SK-N-SH (cell line): ENCODE data around the gene RASGEF1C. TPM values are rescaled to one million over a fixed set of nuclear protein-coding genes. Genes with fewer than 3 reads are reported as not detected.

Experiments used
- CTCF ChIA-PET: fragments of 300-600, 350-600 bp; formaldehyde crosslinking; extraction: SDS; loops from one replicate; lab custom pipeline; 2021; lab: Yijun Ruan, JAX
- POLR2A ChIA-PET: fragments of 350-600 bp; sonication (Branson Sonifier 250); formaldehyde crosslinking; extraction: SDS; loops from one replicate; lab custom pipeline; 2020; ENCODE audit warnings: antibody characterized with exemption, inconsistent platforms; lab: Yijun Ruan, JAX
- DNase-seq: peaks from one replicate; pipeline ENCODE4 v3.0.0; 2012
- H2AFZ ChIP-seq: fragments of 200-600 bp; sonication (generic); 2 replicates; pipeline ENCODE4 v1.8.1; 2016; ENCODE audit warnings: antibody characterized with exemption, mild to moderate bottlenecking, low read depth
- H3F3A ChIP-seq: fragments of 200-600 bp; sonication (generic); replicated peaks from 2 replicates; pipeline ENCODE3; 2016; ENCODE audit warnings: antibody characterized with exemption, mild to moderate bottlenecking; ENCODE audit not compliant: insufficient read depth
- H3K27ac ChIP-seq, 2 experiments: fragments of 200-500 bp in 1 of 2; fragments of 200-600 bp in 1 of 2; sonication (Bioruptor generic) in 1 of 2; sonication (generic), shearing (Covaris generic) in 1 of 2; 2 replicates each; pipeline versions ENCODE4 v1.5.1 to v1.6.1; 2014 to 2016; ENCODE audit warnings: low read depth in 2 of 2, inconsistent platforms in 1 of 2, low read length in 1 of 2, mild to moderate bottlenecking in 1 of 2, mixed read lengths in 1 of 2
- H3K27me3 ChIP-seq: fragments of 200-600 bp; sonication (generic), shearing (Covaris generic); 2 replicates; pipeline ENCODE4 v1.6.1; 2016; ENCODE audit warnings: mixed run types; ENCODE audit not compliant: insufficient read depth
- H3K36me3 ChIP-seq, 2 experiments: fragments of 200-500 bp in 1 of 2; fragments of 200-600 bp in 1 of 2; sonication (Bioruptor generic) in 1 of 2; sonication (generic) in 1 of 2; replicated peaks in 1 of 2; 2 replicates each; pipeline versions ENCODE3 to v1.5.1; 2014 to 2016; ENCODE audit warnings: low read length in 1 of 2, mild to moderate bottlenecking in 1 of 2; ENCODE audit not compliant: insufficient read depth in 2 of 2, control insufficient read depth in 1 of 2
- H3K4me1 ChIP-seq, 2 experiments: fragments of 200-500 bp in 1 of 2; fragments of 200-600 bp in 1 of 2; sonication (Bioruptor generic) in 1 of 2; sonication (generic), shearing (Covaris generic) in 1 of 2; 2 replicates each; pipeline versions ENCODE4 v1.5.1 to v1.6.1; 2014 to 2016; ENCODE audit warnings: low read depth in 1 of 2, low read length in 1 of 2, mixed run types in 1 of 2; ENCODE audit not compliant: insufficient read depth in 2 of 2, control insufficient read depth in 1 of 2
- H3K4me2 ChIP-seq: fragments of 200-600 bp; sonication (generic), shearing (Covaris generic); 2 replicates; pipeline ENCODE4 v1.6.1; 2017; ENCODE audit warnings: mixed run types
- H3K4me3 ChIP-seq, 2 experiments: fragments of 200-500 bp in 1 of 2; fragments of 200-600 bp in 1 of 2; sonication (Bioruptor generic) in 1 of 2; sonication (generic), shearing (Covaris generic) in 1 of 2; 2 replicates each; pipeline versions ENCODE4 v1.5.1 to v1.8.1; 2014 to 2016; ENCODE audit warnings: low read depth in 2 of 2, inconsistent platforms in 1 of 2, low read length in 1 of 2, mild to moderate bottlenecking in 1 of 2, mixed read lengths in 1 of 2, moderate library complexity in 1 of 2
- H3K79me2 ChIP-seq: fragments of 200-600 bp; sonication (generic); 2 replicates; pipeline ENCODE4 v1.8.1; 2017; ENCODE audit warnings: mild to moderate bottlenecking; ENCODE audit not compliant: insufficient read depth
- H3K9ac ChIP-seq: fragments of 200-600 bp; sonication (generic); 2 replicates; pipeline ENCODE4 v1.6.1; 2017; ENCODE audit warnings: mixed run types
- H3K9me2 ChIP-seq: fragments of 200-600 bp; sonication (generic); 2 replicates; pipeline ENCODE4 v1.6.1; 2017; ENCODE audit warnings: mixed run types
- H3K9me3 ChIP-seq: fragments of 200-600 bp; sonication (generic); 2 replicates; pipeline ENCODE4 v1.6.1; 2017; ENCODE audit warnings: mixed run types, mild to moderate bottlenecking, moderate library complexity
- H4K20me1 ChIP-seq: fragments of 200-600 bp; sonication (generic); 2 replicates; pipeline ENCODE4 v1.6.1; 2017; ENCODE audit warnings: mild to moderate bottlenecking, mixed run types; ENCODE audit not compliant: insufficient read depth
- CTCF ChIP-seq: fragments of 200-600 bp; sonication (generic); IDR thresholded peaks from 2 replicates; pipeline ENCODE4 v1.6.1; 2017; ENCODE audit warnings: antibody characterized with exemption, mild to moderate bottlenecking, moderate library complexity
- ELF1 ChIP-seq: IDR thresholded peaks from 2 replicates; pipeline ENCODE4 v1.4.0; 2012
- FOSL2 ChIP-seq: IDR thresholded peaks from 2 replicates; pipeline ENCODE4 v1.4.0; 2012; ENCODE audit warnings: low read depth, mild to moderate bottlenecking, moderate library complexity, borderline replicate concordance
- FOXJ3 ChIP-seq: sonication (generic); formaldehyde crosslinking; IDR thresholded peaks from 2 replicates; pipeline ENCODE4 v1.5.1; 2020; ENCODE audit warnings: mild to moderate bottlenecking, missing genetic modification reagents
- GABPA ChIP-seq: IDR thresholded peaks from 2 replicates; pipeline ENCODE4 v1.4.0; 2012; ENCODE audit warnings: low read depth, mild to moderate bottlenecking
- IRF3 ChIP-seq: fragments of 150-350 bp; IDR thresholded peaks from 2 replicates; pipeline ENCODE4 v1.6.1; 2016; ENCODE audit warnings: mild to moderate bottlenecking, low read depth, low read length
- JUND ChIP-seq: IDR thresholded peaks from 2 replicates; pipeline ENCODE4 v1.4.0; 2012
- MXI1 ChIP-seq: IDR thresholded peaks from 2 replicates; pipeline ENCODE4 v1.6.1; 2012; ENCODE audit warnings: mild to moderate bottlenecking, low read depth, low read length, improper control_type of control experiment
- NFIC ChIP-seq: IDR thresholded peaks from 2 replicates; pipeline ENCODE4 v1.4.0; 2012; ENCODE audit warnings: borderline replicate concordance
- PBX3 ChIP-seq: IDR thresholded peaks from 2 replicates; pipeline ENCODE4; 2012
- POLR2AphosphoS5 ChIP-seq: IDR thresholded peaks from 2 replicates; pipeline ENCODE4 v1.6.1; 2012; ENCODE audit warnings: low read depth, low read length
- RCOR1 ChIP-seq: fragments of 150-350 bp; IDR thresholded peaks from 2 replicates; pipeline ENCODE4 v1.6.1; 2017; ENCODE audit warnings: antibody characterized with exemption, low read length
- RXRA ChIP-seq: IDR thresholded peaks from 2 replicates; pipeline ENCODE4 v1.4.0; 2012; ENCODE audit warnings: low read depth, mild to moderate bottlenecking, borderline replicate concordance
- SIN3A ChIP-seq: IDR thresholded peaks from 2 replicates; pipeline ENCODE4 v1.6.1; 2012; ENCODE audit warnings: low read depth, mild to moderate bottlenecking, low read length, moderate library complexity, borderline replicate concordance
- SMC3 ChIP-seq: IDR thresholded peaks from 2 replicates; pipeline ENCODE4 v1.6.1; 2012; ENCODE audit warnings: low read depth, low read length, improper control_type of control experiment
- USF2 ChIP-seq: fragments of 150-350 bp; IDR thresholded peaks from 2 replicates; pipeline ENCODE4 v1.6.1; 2017; ENCODE audit warnings: antibody characterized with exemption, low read length, low read depth, borderline replicate concordance
- YY1 ChIP-seq: IDR thresholded peaks from 2 replicates; pipeline ENCODE4 v1.4.0; 2012; ENCODE audit warnings: low read depth, mild to moderate bottlenecking
- ZBTB33 ChIP-seq: IDR thresholded peaks from 2 replicates; pipeline ENCODE4 v1.4.0; 2012; ENCODE audit warnings: low read depth, borderline replicate concordance
- WGBS: methylation state at CpG from one replicate; pipeline ENCODE4 v1.1.6; 2017; ENCODE audit warnings: low lambda C conversion rate; 5-methylcytosine and 5-hydroxymethylcytosine counted together
- polyA plus RNA-seq, 3 experiments: library from polyadenylated mRNA; depleted of rRNA; stranded (reverse); fragments of >200 nt; gene quantifications; 2 replicates each; pipeline ENCODE4 v1.2.3, GENCODE V29; 2012

The RASGEF1C gene
- polyA plus RNA-seq, 1 of the 3 experiments (the other 2 are of a cell fraction), result not detected

DNA sequence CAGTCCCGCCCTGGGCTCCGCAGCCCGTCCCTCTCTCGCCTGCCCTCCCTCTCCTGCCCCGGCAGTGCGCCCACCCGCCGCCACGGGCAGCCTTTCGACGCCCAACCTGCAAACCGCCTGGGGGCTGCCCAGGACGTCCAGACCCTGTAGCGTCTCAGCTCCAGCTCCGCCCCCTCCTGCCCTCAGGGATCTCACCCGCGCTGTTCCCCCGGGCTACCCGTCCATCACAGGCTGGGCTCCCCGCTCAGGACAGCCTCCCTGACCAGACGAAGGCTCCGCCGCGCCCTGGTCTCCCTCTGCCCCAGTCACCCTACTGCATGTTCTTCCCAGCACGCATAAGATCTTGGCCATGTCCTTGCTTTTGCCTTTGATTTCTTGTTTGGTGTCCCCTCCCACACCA, 1.4 kb downstream of the RASGEF1C start (continued):
- TF ChIP-seq CTCF (no peak), RXRA (no peak), GABPA (no peak), FOXJ3 (CRISPR knock-in tag) (no peak)
- TF ChIP-seq, all 33 proteins: peak for 0

DNA sequence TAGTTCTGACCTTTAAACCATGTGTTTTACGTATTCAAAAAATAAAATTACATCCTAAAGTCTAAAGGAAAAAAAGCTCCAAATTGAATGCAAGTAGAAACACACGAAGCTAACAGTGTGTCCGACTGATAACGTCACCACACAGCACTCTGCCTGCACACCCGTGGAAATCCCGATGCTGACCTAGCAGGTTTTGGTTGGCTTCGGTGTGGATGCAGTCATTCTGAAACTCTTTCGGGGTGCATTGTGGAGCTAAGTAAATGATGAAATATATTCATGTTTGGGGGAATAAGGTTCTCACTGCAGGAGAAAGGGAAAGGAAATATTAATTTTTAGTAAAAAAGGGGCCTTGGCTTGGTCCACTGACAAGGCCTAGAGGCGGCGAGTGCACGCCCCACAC, 2.0 kb downstream of the RASGEF1C start:
- Histone ChIP-seq H3K4me1 (peaks cover 0 to 8% of the 10 kb centered on the region in 2 experiments; a peak in 1 of 4 replicates), H3K79me2 (no peaks in the 10 kb centered on the region)
- TF ChIP-seq FOXJ3 (CRISPR knock-in tag), result no peak
- no peak for TF ChIP-seq USF2
- no peak for TF ChIP-seq ELF1
- no peak for TF ChIP-seq RCOR1
- TF ChIP-seq FOSL2, result no peak
- no peak for TF ChIP-seq SMC3
- TF ChIP-seq JUND, result no peak
- no peak for TF ChIP-seq IRF3
- TF ChIP-seq MXI1, result no peak
- TF ChIP-seq YY1, result no peak
- TF ChIP-seq POLR2AphosphoS5, result no peak
- TF ChIP-seq PBX3, result no peak
- no peak for TF ChIP-seq ZBTB33
- TF ChIP-seq NFIC, result no peak
- no peak for TF ChIP-seq GABPA
- TF ChIP-seq SIN3A, result no peak
- TF ChIP-seq, all 33 proteins: peak for 0
- Histone ChIP-seq H3K9ac (no peak overlapping the region), H3K4me2 (no peak overlapping the region), H4K20me1 (no peaks in the 10 kb centered on the region), H2AFZ (no peak overlapping the region), H3K9me3 (no peaks in the 10 kb centered on the region), H3K36me3 (no peaks in the 10 kb centered on the region), H3F3A (no peaks in the 10 kb centered on the region), H3K27me3 (no peaks in the 10 kb centered on the region; the same call in 1 of the 2 replicates), H3K4me3 (no peak overlapping the region), H3K9me2 (no peaks in the 10 kb centered on the region), H3K27ac (no peak overlapping the region)
- CTCF ChIA-PET, result interaction anchor here (1.2 to 4.9 kb wide), 7 partner anchors 23 to 122 kb away, joined by 3 to 69 read pairs (median 5); no protein-coding TSS in a partner anchor
- DNase-seq, result no peak
- 85% methylated on average over 11 of the region's 11 CpGs for WGBS
- POLR2A ChIA-PET, result no interaction called here
